HG03045 (cell line): Measurements from ENCODE around the gene FTL.

ENCODE experiments used
- ATAC-seq: cut with Tn5 transposase; IDR thresholded peaks from one replicate; pipeline ENCODE4 v1.9.1; 2021; ENCODE audit warnings: mild to moderate bottlenecking, moderate library complexity; ENCODE audit not compliant: unreplicated experiment

FTL gene

DNA sequence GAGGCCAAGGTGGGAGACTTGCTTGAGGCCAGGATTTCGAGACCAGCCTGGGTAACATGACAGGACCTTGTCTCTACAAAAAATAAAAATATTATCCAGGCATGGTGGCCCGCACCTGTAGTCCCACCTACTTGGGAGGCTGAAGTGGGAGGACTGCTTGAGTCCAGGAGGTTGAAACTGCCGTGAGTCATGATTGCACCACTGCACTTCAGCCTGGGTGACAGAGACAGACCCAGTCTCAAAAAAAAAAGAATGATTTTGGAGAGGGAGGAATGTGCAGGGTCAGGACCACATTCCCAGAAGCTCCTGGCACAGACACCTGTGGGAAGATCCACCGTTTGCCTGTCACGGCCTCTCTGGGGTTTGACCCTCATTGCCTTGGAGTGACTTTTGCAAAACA, 19.7 kb upstream of the FTL start:
- no peak for ATAC-seq

DNA sequence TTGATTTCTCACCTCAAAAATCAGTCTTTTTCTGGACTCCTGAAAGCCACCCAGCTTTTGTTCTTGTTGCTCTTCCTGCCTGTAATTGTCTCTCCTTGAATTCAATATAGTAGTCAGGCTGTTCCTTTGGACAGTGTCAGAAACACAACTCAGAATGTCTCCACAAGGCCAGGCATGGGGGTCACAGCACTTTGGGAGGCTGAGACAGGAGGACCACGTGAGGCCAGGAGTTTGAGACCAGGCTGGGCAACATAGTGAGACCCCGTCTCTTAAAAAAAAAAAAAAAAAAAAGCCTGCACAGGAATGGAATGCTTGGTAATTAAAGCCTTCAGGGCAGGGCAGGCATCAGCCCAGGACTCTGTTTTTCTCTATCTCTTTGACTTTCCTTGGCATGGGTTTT, 19.3 kb upstream of the FTL start:
- ATAC-seq: no peak

DNA sequence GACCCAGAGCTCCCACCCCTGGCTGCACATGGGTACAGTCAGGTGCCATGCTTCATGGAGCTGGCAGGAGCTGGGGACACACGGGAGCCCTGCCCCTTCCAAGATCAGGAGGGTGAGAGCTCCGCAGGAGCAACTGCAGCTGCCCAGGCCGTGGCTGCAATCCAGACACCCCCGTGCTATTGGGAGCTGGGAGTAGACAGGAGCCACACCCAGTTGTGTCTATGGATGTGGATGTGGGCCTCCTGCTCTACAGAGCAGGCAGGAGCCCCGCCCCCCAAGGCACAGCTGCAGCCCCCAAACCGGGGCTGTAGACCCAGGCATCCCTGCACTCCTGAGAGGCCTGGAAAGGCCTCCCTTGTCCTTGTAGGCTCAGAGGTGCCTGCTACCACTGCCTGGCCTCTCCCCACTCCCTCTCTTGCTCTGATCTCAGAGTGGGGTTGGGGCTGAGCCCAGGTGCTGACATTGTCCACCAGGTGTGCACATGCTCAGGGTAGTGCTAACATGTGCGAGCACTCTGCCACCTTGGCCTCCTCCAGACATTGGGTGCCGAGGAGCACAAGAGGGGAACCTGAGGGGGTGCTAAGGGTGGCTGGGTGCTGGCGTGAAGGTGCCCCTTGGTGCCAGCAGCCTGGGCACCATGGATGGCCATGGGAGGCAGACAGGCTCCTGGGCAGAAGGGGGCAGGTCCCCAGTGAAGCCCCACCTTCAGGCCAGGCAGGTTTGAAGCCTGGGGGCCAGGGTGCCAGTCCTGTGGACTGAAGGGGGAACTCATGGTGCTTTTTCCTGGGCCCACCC, 18.4 kb upstream of the FTL start:
- ATAC-seq: no peak

DNA sequence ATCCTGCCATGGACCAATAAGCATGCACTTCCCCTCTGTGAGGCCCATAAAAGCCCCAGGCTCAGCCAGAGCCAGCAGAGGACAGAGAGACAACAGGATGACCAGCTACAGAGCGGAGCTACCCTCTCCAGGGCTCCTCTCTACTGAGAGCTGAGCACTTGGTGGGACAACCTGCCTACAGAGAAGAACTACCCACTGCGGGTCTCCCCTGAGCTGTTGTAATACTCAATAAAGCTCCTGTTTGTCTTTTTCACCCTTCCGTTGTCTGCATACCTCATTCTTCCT, 17.9 kb upstream of the FTL start:
- ATAC-seq: no peak

DNA sequence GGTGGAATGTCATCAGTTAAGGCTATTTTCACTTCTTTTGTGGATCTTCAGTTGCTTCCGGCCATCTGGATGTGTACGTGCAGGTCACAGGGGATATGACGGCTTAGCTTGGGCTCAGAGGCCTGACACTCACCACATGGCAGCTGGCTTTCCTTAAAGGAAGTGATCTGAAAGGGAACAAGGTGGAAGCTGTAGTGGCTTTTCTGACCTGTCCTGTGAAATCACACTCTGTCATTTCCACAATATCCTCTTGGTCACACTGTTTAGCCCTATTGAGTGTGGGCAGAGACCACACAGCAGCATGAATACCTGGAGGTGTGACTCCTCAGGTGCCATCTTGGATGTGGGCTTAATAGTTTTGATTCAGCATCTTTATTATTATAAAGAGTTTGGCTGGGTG, 14.9 kb upstream of the FTL start:
- no peak for ATAC-seq

DNA sequence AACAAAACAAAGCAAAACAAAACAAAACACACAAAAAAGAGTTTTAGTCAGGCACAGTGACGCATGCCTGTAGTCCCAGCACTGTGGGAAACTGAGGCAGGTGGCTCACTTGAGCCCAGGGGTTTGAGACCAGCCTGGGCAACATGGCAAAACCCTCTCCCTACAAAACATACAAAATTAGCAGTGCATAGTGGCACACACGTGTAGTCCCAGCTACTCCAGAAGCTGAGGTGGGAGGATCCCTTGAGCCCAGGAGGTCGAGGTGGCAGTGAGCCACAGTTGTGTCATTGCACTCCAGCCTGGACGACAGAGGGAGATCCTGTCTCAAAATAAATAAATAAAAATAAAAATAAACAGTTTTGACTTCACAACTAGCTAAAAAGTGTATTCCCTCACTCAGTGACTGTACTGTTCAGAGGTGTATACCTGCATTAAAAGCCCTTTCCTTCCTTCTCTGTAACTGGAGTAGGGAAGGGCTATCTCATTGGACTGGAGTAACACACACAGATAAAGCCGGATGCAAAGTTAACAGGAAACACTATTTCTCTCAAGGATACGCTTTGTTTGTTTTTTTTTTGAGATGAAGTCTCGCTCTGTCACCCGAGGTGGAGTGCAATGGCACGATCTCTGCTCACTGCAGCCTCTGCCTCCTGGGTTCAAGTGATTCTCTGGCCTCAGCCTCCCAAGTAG, 14.1 kb upstream of the FTL start:
- no peak for ATAC-seq

DNA sequence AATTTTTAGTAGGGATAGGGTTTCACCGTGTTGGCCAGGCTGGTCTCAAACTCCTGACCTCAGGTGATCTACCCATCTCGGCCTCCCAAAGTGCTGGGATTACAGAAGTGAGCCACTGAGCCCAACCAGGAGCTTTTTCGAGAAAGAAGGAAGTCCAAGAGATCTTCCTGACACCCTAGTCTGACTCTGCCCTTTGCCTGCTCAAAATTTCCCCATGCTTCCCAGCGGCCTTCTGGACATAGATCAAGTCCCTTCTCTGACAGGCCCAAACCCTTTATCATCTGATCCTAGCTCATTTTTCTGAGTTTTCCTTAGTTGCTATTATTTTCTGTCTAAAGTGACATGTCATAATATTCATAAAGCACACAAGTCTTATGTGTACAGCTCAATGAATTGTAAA, 12.0 kb upstream of the FTL start:
- ATAC-seq: no peak

DNA sequence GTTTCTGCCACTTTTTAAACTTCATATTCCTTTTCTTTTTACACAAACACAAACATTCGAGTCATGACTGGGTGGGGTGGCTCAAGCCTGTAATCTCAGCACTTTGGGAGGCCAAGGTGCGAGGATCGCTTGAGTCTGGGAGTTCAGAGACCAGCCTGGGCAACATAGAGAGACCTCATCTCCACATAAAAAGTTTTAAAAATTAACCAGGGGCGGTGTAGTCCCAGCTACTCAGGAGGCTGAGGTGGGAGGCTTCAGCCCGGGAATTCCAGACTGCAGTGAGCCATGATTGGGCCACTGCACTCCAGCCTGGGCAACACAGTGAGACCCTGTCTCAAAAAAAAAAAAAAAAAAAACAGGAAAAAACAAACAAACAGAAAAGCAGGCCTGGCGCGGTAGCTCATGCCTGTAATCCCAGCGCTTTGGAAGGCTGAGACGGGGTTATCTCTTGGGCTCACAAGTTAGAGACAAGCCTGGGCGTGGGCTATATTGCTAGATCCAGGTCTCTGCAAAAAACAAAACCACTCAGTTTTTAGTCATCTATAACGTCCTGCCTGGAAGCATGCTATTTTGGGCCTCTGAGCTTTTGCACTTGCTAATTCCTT, 11.0 kb upstream of the FTL start:
- no peak for ATAC-seq

DNA sequence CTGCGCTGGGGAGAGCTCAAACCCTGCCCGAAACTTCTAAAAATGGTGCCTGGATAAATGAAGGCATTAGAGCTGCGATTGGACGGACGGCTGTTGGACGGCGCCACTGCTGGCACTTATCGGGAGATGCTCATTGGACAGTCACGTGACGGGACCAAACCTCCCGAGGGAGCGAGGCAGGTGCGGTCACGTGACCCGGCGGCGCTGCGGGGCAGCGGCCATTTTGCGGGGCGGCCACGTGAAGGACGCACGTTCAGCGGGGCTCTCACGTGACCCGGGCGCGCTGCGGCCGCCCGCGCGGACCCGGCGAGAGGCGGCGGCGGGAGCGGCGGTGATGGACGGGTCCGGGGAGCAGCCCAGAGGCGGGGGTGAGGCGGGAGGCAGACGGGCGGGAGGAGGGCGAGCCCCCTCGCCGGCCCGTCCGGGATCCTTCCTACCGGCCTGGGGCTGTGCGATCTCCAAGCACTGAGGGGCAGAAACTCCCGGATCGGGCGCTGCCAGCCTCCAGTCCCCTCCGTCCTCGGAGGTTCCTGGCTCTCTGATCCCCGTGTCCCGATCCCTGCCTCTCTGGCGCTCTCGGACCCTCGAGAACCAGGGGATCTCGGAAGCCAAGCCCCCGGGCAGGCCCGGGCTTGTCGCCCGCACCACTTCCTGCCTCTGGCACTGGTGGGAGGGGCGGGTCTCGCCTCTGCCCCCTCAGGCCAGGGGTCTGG, 10.4 kb upstream of the FTL start, which contains the start of gene BAX:
TSS of gene BAX (plus strand) at position 281 of the 713 bp plus-strand sequence. CDS start at position 335, 54 bp downstream.
- peak; percentile 85 for ATAC-seq

DNA sequence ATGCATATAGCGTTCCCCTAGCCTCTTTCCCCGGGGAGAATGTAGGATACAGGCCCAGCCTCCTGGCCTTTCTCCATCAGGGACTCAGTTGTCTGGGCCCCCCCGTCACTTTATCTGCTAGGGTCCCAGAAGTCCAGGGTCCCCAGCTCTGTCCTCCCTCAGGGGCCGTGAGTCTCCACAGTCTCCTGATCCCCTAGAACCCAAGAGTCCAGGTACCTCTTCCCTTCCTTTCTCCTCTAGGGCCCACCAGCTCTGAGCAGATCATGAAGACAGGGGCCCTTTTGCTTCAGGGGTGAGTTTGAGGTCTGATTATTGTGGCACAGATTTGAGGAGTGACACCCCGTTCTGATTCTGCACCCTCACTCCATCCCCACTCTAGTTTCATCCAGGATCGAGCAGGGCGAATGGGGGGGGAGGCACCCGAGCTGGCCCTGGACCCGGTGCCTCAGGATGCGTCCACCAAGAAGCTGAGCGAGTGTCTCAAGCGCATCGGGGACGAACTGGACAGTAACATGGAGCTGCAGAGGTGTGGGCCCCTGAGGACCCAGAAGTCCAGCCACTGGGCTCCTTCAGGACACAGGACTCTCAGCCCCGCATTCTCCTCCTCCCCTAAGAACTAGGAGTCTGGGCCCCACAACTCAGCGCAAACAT, 9.7 kb upstream of the FTL start:
- no peak for ATAC-seq

DNA sequence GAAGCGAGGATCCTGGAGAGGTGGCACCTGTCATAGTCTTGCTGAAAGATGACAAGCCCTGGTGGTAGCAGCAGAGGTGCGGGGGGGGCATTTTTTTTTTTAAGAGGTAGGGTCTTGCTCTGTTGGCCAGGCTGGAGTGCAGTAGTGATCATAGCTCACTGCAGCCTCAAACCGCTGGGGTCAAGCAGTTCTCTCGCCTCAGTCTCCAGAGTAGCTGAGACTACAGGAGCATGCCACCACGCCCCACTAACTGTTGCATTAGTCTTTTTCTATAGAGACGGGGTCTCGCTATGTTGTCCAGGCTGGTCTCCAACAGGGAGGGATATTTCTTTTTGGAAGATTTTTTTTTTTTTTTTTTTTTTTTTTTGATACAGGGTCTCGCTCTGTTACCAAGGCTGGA, 7.1 kb upstream of the FTL start:
- ATAC-seq: no peak

DNA sequence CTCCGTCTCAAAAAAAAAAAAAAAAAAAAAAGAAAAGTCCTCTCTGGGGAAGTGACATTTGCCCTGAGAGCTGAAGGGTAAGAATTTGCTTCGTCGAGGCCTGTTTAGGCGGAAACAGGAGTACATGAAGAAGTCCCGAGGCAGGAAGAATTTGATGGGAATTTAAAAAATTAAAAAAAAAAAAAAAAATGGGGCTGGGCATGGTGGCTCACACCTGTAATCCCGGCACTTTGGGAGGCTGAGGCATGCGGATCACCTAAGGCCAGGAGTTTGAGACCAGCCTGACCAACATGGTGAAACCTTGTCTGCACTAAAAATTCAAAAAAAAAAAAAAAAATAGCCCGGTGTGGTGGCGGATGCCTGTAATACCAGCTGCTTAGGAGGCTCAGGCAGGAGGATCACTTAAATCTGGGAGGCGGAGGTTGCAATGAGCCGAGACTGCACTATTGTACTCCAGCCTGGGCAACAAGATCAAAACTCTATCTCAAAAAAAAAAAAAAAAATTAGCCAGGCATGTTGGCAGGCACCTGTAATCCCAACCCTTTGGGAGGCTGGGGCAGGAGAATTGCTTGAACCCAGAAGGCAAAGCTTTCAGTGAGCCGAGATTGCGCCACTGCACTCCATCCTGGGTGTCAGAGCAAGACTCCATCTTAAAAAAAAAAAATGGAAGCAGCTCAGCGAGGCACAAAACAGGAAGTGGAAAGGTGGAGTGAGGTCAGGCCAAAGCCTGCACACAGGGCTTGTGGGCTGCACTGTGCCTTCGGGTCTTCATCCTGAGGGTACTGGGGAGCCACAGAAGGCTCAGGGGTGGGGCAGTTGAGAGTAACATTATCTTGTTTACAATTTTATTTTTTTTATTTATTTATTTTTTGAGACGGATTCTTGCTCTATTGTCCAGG, 5.5 kb upstream of the FTL start:
- no peak for ATAC-seq

DNA sequence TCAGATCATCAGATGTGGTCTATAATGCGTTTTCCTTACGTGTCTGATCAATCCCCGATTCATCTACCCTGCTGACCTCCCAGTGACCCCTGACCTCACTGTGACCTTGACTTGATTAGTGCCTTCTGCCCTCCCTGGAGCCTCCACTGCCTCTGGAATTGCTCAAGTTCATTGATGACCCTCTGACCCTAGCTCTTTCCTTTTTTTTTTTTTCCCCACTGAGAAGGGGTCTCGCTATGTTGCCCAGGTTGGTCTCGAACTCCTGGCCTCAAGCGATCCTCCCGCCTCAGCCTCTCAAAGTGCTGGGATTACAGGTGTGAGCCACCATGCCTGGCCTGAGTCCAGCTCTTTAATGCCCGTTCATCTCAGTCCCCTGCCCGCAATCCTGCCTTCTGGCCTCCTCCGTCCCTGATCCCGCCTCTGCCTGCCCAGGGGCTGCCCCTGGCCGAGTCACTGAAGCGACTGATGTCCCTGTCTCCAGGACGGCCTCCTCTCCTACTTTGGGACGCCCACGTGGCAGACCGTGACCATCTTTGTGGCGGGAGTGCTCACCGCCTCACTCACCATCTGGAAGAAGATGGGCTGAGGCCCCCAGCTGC, 4.0 kb upstream of the FTL start:
- ATAC-seq: no peak

DNA sequence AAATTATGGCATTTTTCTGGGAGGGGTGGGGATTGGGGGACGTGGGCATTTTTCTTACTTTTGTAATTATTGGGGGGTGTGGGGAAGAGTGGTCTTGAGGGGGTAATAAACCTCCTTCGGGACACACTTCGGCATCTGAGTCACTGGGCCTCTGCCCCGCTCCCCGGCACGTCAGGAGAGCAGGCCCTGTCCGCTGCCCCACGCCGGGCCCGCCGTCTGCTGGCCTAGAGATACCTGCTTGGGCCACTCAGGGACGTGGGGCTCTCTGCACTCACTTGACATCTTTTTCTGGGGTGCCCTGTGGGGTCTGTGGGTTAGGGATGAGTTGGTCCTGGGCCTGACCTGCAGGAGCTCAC, 3.5 kb upstream of the FTL start:
- ATAC-seq: no peak

DNA sequence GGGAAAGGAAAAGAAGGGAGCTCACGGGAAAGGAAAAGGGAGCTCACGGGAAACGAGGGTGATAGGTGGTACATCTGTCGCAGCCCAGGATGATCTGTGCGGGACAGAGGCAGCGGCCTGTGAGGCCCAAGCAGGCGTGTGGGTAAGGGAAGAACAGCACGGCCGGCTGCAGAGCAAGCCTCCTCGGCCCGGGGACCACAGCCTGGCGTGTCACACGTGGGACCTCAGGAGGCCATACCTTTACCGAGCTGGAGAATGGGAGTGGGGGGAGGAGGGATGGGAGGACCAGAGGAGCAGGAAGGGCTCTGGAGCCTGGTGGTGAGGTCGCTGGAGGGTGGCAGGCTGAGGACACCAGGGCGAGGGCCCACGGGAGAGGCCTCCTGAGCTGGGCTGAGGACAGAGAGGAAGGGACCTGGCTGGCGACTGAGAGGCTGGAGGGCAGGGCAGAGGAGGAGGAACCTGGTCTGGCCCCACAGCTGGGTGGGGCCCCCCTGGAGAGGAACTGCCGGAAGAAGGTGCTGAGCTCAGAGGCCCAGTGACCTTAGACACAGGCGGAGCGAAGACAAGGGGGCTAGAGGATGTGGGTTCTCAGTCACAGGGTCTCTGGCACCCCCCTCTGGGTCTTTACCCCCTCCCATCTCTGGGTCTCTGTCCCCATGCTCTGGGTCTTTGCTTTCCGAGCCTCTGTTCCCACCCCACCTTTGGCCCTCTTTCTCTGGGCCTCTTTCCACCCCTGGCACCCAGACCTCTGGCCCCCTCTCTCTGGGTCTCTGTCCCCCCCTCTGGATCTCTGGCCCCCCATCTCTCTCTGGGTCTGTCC, 2.9 kb upstream of the FTL start:
- peak; percentile 22 for ATAC-seq

DNA sequence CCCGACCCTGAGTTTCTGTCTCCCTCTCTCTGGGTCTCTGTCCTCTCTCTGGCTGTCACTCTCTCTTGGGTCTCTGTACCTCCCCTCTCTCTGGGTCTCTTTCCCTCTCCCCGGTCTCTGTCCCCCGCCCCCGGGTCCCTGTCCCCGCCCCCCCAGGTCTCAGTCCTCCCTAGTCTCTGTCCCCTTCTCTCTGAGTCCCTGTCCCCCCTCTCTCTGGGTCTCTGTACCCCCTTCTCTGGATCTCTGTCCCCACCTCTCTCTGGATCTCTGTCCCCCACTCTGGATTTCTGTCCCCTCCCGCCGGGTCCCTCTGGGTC, 2.3 kb upstream of the FTL start:
- ATAC-seq: no peak

DNA sequence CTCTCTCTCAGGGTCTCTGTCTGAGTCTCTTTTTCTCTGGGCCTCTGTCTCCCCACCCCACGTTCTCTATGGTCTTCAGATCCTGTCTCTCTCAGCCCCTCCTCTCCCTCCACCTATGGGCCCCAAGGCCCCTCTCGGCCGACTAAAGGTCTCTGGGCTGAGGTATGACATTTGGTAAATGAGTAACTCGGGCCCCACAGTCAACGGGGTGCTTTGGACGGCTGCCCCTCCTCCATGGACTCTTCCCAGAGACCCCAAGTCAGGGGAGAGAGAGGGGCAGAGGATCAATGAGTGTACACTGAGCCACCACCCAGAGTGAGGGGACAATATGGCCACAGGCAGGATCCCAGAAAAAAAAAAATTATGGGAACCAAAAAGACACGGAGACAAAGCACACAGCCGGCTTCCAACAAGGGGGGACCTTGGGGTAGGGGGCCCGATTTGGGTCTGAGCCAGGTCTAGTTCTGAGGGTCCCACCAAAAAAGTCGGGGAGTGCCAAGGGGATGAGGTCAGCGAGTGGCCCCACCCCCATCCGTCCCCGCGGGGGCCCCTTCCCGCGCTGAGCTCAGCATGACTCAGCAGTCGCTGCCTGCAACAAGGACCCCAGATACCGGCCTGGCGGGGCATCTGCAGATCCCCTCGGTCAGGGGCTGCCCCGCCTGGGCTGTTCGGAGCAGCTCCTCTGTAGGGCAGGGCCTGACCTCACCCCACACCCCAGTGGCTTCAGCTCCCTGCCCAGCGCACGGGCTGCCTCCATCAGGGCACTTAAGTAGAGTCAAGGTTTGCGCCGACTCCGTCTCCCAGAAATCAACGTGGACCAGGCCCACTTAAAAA, 1.5 kb upstream of the FTL start:
- no peak for ATAC-seq
